Measurements from ENCODE around the gene CD44. TPM values are rescaled to one million over a fixed set of nuclear protein-coding genes. Genes with fewer than 3 reads are reported as not detected.

The CD44 gene
- polyA plus RNA-seq, 1 donor, result 121 TPM

- no peak for DNase-seq (ENCODE audit: low read depth)
Observed at GRCh38 chr11:35177370-35177769, 38.4 kb downstream of the CD44 start.

GRCh38 chr11:35178067-35178805 lies 39.3 kb downstream of the CD44 start:
- no peak for DNase-seq (ENCODE audit: low read depth)

- no peak for DNase-seq (ENCODE audit: low read depth)
Observed at GRCh38 chr11:35178873-35179272, 39.9 kb downstream of the CD44 start.

GRCh38 chr11:35179466-35180135 lies 40.6 kb downstream of the CD44 start:
- DNase-seq (ENCODE audit: low read depth), result no peak

- DNase-seq (ENCODE audit: low read depth), result no peak
Observed at GRCh38 chr11:35180317-35181233, 41.6 kb downstream of the CD44 start.

- no peak for DNase-seq (ENCODE audit: low read depth)
Observed at GRCh38 chr11:35182317-35182939, 43.5 kb downstream of the CD44 start.

GRCh38 chr11:35183326-35183925 lies 44.5 kb downstream of the CD44 start:
- DNase-seq (ENCODE audit: low read depth), result no peak

GRCh38 chr11:35185696-35186095 lies 46.7 kb downstream of the CD44 start:
- DNase-seq (ENCODE audit: low read depth), result no peak

- DNase-seq (ENCODE audit: low read depth), result no peak
Observed at GRCh38 chr11:35187996-35188395, 49.0 kb downstream of the CD44 start.

GRCh38 chr11:35190804-35191348 lies 51.9 kb downstream of the CD44 start:
- no peak for DNase-seq (ENCODE audit: low read depth)

GRCh38 chr11:35192347-35192746 lies 53.4 kb downstream of the CD44 start:
- DNase-seq (ENCODE audit: low read depth), result no peak

- no peak for DNase-seq (ENCODE audit: low read depth)
Observed at GRCh38 chr11:35193767-35194166, 54.8 kb downstream of the CD44 start.

- no peak for DNase-seq (ENCODE audit: low read depth)
Observed at GRCh38 chr11:35197292-35197691, 58.3 kb downstream of the CD44 start.

GRCh38 chr11:35200811-35201341 lies 61.9 kb downstream of the CD44 start:
- no peak for DNase-seq (ENCODE audit: low read depth)

GRCh38 chr11:35204614-35205013 lies 65.6 kb downstream of the CD44 start:
- no peak for DNase-seq (ENCODE audit: low read depth)

- no peak for DNase-seq (ENCODE audit: low read depth)
Observed at GRCh38 chr11:35206616-35207015, 67.6 kb downstream of the CD44 start.

- DNase-seq (ENCODE audit: low read depth), result no peak
Observed at GRCh38 chr11:35207471-35208403, 68.8 kb downstream of the CD44 start.

GRCh38 chr11:35208795-35209194 lies 69.8 kb downstream of the CD44 start:
- DNase-seq (ENCODE audit: low read depth), result no peak

- DNase-seq (ENCODE audit: low read depth), result no peak
Observed at GRCh38 chr11:35210876-35211546, 72.0 kb downstream of the CD44 start.
